Muscle of back (tissue), 11 donors: ENCODE results near the gene PALLD. TPM values are rescaled to one million over a fixed set of nuclear protein-coding genes. Genes with fewer than 3 reads are reported as not detected.
"Not testable (repeated sequence)": the region's sequence is repeated elsewhere in the genome, so short reads cannot be mapped to it uniquely, and the experiment has no call there.

Source experiments
- DNase-seq, 3 donors: peaks; one replicate each; pipeline versions ENCODE4 v3.0.0 to v3.0.0-alpha.2; 2013
- polyA plus RNA-seq, 10 donors: library from polyadenylated mRNA; unstranded; fragments of 120-200 nt; gene quantifications; one replicate each; pipeline ENCODE4 v1.2.1, GENCODE V29; 2013; ENCODE audit not compliant: insufficient read length in 10 of 10

Gene PALLD
- polyA plus RNA-seq, 10 donors: 130 to 201 (median 147) TPM

DNA sequence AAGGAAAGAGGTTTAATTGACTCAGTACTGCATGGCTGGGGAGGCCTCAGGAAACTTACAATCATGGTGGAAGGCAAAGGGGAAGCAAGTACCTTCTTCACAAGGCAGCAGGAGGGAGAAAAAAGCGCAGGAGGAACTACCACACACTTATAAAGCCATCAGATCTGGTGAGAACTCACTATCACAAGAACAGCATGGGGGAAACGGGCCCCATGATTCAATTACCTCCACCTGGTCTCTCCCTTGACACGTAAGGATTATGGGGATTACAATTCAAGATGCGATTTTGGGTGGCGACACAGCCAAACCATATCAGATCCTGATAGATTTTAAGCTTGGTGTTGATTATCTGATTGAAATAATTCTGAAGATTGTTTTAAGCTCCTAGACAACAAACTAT, 294.5 kb downstream of the PALLD start:
- DNase-seq: no peak

DNA sequence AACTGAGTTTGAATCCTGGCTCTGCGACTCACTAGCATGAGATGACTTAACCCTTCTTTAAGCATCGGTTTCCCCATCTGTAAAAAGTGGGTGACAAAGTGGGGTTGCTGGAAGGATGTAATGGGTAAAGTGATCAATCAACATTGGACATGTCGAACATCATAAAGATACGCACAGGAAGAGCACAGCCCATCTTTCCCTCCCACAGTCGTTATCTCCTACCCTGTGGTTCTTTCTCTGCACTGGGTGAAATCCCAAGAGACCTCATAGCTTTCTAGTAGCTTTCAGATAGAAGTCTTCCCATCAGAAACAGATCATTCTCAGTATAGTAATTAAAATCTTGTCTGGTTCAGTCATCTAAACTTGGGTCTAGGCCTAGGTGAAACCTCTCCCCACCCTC, 296.7 kb downstream of the PALLD start:
- DNase-seq: no peak

DNA sequence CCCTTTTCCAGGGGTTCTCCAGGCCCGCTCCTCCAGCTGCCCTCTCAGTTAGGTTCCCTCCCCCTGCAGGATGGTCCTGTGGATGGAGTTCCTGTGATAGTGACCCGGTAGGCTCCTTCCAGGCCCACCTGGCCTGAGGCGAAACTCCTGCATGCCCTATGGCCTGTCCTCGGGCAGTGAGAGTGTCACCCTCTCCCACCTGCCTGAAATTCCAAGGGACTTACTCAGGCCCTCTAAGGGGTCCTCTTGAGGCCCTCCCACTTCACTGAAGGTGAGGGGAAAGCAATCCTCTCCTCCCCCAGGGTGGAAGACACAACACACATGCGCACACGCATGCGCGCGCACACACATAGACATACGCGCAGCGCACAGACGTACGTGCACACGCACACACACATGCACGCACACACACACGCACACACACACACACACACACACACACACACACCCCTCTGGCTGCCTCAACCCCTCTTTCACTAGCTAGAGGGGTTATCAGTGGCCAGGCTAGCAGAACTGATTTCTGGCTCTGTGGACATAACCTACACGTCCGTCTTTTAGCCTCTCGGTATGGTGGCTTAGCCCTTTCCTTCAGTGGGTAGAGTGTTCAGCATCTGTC, 297.3 kb downstream of the PALLD start:
- no peak for DNase-seq

DNA sequence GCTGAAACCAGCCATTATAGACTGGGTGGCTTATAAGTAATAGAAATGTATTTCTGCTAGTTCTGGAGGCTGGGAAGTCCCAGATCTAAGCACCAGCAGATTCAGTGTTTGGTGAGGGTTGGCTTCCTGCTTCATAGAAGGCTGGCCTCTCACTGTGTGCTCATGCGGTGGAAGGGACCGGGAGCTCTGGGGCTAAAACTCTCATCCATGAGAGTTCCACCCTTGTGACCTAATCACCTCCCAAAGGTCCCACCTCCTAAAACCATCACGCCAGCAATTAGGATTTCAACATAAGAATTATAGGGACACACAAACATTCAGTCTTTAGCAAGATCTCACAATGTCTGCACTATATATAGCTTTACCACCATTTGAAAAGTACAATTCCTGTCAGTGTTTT, 298.0 kb downstream of the PALLD start:
- no peak for DNase-seq

DNA sequence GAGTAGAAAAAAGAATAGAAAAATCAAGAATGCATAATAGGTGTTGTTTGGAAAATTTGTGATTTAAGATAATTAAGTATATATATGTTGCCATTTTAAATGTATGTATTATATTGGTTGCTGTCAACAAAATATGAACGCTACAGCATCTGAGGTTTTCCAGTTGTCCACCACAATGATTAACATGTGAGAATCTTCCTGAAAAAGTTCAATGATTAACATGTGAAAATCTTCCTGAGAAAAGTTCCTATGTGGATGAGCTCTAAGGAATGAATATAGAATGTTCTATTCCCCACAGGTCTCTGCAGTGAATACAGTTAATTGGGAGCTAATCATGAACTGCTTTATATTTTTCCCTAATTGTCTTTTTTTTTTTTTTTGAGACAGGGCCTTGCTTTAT, 298.5 kb downstream of the PALLD start:
- no peak for DNase-seq

DNA sequence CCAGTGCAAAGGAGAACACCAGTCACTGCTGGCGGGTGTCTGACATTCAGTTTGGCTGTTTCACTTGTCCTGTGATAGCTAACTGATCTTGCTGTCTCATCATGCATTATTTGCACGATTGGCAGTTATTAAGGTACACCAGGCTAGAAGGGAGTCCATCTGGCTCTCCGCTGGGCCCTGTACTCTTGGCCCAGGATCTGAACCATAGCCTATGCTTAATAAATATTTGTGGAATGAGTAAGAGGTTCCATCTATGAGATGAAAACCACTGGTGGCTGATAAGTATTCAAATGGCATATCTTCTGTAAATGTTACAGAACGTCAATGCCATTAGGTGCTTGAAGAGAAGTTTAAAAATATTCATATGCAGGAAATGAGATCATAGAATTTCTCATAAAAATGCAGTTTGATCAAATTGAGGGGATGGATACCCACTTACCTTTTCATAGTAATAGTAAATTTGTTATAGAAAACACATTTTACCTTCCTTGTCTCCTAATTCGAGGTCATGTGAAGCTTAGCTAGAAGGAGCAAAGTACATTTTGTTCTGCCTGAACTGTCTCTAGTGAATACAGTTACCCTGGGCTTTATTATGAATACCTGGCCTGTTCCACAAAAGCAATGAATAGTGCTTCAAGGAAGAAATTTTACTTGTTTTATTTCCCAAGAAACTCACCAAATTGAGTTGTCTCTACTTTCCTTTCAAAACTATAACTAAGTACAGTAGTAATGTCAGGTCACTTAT, 299.7 kb downstream of the PALLD start:
- DNase-seq: peak in 1 of 3 donors; percentile 70

DNA sequence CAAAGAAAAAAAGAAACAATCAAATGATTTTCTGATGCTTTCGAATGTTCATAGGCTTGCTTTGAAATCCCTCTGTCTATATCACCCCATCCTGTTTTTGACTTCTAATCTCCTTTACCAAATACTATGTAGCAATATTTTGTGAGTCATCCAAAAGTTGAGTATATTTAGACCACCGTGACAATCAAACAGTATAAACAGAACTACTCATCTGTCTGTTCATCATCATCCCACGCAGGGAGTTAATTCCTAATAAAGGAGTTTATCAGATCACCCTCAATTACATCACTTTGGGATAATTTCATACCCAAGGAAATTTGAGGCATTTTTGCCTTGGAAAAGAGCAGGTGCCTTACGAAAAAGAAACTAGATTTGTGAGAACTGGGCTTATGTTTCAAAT, 300.3 kb downstream of the PALLD start:
- peak in 1 of 3 donors; percentile 72 for DNase-seq

DNA sequence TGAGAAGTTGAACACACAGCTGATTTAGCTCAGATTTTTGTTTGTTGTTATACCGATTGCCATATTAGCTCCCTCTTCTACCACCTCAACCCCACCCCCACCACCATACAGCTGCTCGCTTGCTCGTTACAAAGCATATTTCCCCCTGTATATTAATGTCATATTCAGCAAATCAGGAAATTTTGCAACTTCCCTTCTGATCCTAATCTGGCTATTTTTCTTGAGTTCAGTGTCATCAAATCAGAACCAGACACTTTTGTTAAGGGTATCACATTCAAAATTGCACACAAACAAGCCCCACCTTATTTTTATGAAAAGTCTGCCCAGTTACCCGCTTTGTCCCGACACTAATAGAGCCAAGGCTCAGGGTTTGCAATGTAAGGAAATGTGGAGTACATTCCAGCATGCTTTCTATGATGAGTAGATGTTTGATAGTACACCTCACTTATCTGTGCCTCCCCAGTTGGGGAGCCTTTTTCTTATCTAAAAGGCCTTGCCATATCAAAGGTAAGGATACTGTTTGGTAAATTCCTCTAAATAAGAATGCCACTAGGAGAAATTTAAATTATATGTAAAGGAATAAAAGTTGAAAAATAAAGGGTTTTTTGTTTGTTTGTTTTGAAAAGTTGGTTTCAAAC, 301.0 kb downstream of the PALLD start:
- DNase-seq: no peak

DNA sequence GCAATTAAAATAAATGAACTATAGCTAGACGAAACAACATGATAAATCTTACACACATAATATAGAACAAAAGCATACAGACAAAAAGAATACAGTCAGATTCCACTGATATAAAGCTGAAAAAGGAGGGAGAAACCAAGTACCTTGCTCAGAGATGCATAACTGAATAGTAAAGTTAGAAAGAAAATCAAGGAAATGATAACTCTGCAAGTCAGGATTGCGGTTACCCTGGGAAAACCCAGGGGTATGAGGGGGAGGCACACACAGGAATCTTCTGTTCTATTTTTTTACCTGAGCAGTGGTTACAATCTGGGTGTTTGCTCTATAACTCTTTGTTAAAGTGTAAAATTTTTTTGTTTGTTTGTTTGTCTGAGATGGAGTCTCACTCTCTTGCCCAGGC, 304.1 kb downstream of the PALLD start:
- DNase-seq: no peak

DNA sequence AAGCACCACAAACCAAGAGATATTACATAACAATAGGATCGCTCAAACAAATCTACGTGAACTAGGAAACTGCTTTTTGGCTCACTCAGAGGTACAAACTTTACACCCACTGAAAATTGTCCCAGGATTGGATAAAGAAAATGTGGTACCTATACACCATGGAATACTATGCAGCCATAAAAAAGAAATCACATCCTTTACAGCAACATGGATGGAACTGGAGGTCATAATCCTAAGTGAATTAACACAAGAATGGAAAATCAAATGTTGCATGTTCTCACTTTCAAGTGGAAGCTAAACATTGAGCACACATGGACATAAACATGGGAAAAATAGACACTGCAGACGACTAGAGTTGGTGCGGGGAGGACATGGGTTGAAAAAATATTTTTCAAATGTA, 305.4 kb downstream of the PALLD start:
- DNase-seq: no peak

DNA sequence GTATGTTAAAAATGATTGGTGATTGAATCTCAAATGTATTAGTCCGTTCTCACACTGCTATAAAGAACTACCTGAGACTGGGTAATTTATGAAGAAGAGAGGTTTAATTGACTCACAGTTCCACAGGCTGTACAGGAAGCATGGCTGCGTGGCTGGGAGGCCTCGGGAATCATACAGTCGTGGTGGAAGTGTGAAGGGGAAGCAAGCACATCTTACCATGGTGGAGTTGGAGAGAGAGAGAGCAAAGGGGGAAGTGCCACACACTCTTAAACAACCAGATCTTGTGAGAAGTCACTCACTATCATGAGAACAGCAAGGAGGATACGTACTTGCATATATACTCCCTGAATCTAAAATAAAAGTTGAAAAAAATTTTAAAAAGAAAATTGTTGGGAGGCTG, 306.2 kb downstream of the PALLD start:
- not testable (repeated sequence) for DNase-seq

DNA sequence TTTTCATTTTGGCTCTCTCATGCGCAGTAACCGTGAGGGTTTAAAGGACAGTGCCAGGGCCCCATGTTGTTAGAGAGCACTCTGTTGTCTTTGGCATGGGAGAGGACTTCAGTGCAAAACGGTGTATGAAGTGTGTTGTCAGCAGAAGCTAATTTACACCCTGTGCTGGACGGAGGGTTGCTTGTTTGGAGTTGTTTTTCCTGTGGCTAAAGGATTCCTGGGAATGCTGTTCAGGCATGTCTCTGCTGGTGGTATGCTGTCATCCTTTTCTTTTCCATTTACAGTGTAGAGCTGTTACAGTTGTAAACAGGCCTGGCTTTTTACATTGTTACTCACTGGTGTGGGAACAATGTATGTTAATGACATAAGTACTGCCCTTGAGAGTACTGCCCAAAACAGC, 306.9 kb downstream of the PALLD start:
- peak in 2 of 3 donors; percentile 28 to 74 for DNase-seq

DNA sequence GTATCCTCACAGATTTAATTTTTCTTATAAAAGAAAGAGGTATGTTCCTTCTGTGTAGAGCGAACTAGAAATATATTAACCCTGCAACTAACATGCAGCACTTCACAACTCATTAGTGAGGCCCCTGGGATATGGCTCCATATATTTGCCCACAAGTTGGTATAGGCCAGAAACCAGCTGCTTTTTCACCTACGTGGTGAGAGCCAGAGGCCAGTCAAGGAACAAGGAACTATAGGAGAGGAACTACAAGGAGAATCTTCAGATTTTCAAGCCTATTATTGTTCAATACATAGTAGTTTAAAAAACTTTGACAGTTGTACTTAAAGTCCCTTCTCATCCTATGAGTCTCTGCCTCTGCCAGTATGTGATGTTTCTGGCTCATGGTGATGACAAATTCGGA, 307.3 kb downstream of the PALLD start:
- DNase-seq: no peak

DNA sequence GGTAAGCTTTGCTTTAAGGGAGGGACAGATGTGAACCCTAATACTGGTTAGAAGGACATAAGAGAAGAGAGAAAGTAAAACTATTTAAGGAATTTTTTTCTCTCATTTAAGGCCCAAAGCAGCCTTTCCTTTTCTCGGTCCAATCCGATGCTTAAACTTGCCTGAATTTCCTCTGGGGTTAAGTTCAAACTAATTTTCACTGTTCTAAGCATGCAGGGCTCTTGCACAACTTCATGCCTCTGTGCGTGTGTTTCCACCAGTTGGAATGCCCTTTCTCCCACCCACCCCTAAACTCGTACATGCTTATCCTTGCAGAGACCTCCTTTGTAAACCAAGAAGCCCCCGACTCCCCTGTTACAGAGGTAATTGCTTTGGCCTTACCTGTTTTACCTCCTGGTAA, 308.5 kb downstream of the PALLD start:
- DNase-seq: no peak

DNA sequence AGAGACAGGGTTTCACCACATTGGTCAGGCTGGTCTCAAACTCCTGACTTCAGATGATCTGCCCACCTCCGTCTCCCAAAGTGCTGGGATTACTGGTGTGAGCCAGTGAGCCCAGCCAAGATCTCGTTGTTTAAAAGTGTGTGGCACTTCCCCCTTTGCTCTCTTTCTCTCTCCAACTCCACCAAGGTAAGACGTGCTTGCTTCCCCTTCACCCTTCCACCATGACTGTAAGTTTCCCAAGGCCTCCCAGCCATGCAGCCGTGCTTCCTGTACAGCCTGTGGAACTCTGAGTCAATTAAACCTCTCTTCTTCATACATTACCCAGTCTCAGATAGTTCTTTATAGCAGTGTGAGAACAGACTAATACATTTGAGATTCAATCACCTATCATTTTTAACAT, 309.4 kb downstream of the PALLD start:
- DNase-seq: not testable (repeated sequence)

DNA sequence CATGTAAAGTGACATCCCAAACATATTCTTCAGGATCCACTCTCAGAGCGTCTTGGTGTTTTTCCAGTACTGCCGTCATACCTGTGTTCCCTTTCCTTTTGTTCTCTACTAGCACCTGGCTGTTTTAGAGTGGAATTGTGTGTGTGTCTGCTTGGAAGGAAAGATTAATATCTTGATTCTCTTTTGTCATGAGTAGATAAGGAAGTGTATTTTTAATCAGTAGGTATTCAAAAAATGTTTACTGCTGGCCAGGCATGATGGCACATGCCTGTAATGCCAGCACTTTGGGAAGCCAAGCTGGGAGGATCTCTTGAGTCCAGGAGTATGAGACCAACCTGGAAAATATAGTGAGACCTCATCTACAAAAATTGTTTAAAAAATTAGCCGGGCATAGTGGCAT, 314.4 kb downstream of the PALLD start:
- DNase-seq: no peak

DNA sequence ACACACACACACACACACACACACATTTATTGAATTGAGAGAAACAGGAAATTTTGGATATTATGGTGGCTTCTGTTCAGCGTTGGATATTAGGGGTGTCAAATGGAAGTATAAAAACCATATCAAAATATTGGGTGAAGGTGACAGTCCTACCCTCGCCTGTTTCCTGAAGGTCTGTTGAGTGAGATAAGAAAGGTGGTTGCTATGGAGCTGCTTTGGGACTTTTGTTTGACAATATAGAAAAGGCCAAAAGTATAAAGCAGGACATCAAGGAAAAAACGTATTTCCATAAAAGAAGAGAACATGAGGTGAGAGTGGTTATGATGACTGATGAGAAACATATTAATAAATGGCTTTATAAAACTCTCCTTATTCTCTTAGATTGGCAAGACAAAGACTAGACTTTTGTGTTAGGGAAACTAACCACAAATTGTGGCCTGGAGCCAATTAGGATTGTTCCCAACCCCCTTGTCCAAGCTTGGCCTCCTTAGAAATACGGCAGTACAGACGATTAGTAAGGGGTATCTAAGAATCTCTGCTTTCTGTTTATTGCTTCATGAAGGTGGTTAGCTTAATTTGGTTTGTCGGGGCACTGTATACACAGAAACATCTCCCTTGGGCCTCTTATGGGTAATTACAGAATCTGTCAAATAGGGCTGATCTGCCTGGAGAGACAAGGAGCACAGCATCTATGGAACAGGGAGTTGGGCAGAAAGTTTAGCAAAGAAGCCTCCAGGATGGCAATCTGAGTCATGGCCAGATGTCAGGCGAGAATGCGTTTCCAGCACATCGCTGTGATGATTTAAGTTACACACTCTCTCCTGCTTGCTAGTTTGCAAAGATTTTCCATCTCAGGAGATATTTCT, 315.2 kb downstream of the PALLD start:
- peak in 1 of 3 donors; percentile 69 for DNase-seq

DNA sequence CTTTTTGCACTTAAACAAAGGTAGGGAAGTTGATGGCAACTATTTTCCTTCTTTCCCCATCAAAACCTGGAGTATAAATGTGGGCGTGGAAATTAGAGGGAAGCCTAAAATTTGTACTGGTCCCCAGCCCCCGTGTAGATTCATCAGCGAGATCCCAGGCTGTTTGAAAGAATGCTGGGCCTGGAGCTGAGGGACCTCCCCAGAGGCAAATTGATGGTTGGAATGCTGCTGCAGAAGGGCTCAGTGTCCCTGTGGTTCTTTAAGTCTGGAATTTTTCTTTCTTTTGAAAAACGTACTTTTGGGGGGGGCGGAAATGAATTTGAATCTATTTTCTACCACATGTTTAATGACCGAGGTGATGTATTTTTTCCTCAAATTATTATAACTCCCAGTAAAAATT, 316.0 kb downstream of the PALLD start:
- DNase-seq: no peak

DNA sequence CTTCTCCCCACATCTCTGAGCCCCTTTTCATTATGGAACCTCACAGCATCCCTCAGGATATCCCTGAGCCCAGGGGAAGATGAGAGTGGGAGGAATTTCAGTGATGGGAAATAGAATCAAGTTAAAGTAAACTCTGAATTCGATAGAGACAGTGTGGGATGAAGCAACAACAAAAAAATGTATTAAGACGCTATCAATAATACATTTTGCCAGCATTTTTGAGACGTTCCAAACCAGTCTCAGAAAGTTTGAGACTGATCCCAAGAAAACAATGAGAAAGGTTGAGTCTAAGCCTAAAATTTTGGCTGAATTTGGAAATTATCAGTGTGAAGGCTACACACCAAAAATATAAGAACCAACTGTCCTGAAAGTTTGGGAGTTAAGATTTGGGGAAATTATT, 317.0 kb downstream of the PALLD start:
- peak in 1 of 3 donors; percentile 42 for DNase-seq

DNA sequence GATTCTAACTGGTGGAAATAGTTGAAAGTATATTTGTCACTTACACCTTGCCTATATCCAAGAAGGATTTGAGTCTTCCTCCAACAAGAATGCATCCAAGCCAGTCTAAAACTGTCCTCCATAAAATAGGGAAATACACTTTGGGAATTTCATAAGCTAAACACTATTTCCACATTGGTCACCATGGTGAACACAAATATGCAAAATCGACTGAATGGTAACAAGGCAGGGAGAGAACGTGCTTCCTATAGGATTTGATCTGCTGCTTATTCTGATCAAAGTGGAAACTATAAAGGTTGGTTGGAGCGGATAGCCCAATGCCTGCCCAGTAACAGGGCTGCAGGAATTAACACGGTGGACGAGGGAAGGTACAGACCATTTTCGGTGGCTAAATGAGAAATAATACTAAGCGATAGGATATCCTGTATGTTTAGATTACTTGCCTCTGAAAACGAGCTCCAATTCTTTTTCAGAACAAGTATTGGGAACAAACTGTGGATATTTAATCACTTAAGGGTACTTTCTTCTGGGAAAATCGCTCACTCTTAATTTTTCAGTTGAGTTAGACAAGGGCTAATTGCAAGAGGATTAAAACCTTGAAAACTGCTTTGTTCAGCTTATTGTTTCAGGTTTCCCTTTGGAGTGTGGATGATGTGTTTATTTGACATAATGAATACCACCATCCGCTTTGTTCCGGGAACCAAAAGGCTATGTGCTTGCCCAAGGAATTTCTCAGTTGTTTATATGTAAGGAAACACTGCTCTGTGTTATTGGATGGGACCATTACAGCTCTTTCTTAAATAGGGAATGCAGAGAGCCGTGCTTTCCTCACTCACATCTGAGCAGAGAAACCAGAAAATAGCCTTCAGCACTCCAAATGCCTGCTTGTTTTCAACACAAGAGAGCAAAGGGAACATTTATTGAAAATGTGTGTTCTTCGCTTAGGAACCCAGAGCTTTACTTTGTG, 318.8 kb downstream of the PALLD start:
- DNase-seq: peak in 2 of 3 donors; percentile 69 to 86

DNA sequence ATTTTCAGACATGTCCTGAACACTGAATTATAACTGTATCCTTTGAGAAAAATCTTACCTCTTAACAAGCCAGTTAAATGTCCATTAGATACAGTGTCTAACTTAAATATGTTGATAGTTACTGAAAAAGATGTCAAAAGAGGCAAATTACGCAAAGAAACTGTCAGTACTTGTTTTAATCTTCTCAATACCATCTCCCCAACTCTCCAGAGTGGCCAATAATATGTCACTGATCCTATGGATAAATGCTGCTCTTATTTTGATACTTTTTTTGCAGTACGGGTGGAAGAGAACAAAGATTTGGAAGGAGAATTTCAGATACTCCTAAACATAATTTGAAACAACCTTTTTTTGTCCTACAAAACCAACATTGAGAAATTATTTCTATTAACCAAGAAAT, 320.5 kb downstream of the PALLD start:
- DNase-seq: no peak
